Measurements from ENCODE around the gene ANO1.
A peak's percentile ranks its signal among the peaks of the same experiment; 100 is the strongest.

The ANO1 gene

DNA sequence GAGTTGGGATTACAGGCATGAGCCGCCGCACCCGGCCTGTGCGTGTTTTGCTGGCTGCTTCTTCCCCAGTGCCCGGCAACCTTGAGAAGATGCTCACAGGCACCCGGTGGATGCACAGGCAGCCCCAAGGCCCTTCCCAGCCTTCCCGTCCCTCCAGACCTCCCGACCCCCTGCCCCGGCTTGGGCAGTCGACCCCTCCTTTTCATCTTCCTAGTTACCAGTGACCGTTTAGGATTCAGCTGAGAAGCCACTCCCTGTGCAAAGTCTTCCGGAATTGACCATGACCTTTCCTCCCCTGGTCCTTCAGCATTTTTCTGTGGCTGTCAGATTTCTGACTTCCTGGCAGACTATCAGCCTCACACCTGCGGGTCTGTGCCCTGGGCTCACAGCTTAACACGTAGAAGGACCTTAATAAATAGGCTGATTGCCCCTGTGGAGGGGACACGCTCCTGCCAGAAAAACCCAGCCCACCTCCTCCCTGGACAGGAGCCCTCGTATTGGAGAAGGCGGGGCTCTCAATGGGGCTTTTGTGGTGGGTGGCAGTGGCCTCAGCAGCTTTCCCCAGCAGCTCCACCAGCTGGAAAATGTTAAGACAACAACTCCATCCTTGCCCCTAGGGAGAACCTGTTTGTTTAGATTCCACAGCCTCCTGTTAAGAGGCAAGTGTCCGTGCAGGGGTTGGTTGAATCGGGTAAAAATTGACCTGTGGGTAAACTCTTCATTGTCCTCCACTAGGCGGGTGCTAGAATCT, 10.4 kb upstream of the ANO1 start:
- TF ChIP-seq ZBTB7A (IDR thresholded peaks at IDR 0.05; ENCODE audit: low read depth) = no peak
- peak; percentile 38; the same call in 1 of the 2 replicates for TF ChIP-seq TCF12 (IDR thresholded peaks at IDR 0.05; ENCODE audit: low read depth)
- TF ChIP-seq, protein P1, sequence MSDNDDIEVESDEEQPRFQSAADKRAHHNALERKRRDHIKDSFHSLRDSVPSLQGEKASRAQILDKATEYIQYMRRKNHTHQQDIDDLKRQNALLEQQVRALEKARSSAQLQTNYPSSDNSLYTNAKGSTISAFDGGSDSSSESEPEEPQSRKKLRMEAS (IDR thresholded peaks at IDR 0.05) = no peak
- peak; percentile 73; the same call in 1 of the 2 replicates for TF ChIP-seq TEAD4 (IDR thresholded peaks at IDR 0.05)
- no peak for TF ChIP-seq CEBPB (IDR thresholded peaks at IDR 0.05)
- TF ChIP-seq NFIC (IDR thresholded peaks at IDR 0.05) = no peak
- no peak for TF ChIP-seq YY1 (IDR thresholded peaks at IDR 0.05; ENCODE audit: low read depth)
- no peak; the same call in 1 of the 2 replicates for TF ChIP-seq EP300 (IDR thresholded peaks at IDR 0.05; ENCODE audit: borderline replicate concordance)
- peak; percentile 38 for TF ChIP-seq RAD21 (IDR thresholded peaks at IDR 0.05; ENCODE audit: low read depth)
- no peak for TF ChIP-seq CREB1 (IDR thresholded peaks at IDR 0.05; ENCODE audit: low read depth)
- TF ChIP-seq, protein P2, sequence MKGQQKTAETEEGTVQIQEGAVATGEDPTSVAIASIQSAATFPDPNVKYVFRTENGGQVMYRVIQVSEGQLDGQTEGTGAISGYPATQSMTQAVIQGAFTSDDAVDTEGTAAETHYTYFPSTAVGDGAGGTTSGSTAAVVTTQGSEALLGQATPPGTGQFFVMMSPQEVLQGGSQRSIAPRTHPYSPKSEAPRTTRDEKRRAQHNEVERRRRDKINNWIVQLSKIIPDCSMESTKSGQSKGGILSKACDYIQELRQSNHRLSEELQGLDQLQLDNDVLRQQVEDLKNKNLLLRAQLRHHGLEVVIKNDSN (IDR thresholded peaks at IDR 0.05) = no peak
- TF ChIP-seq, protein P3, sequence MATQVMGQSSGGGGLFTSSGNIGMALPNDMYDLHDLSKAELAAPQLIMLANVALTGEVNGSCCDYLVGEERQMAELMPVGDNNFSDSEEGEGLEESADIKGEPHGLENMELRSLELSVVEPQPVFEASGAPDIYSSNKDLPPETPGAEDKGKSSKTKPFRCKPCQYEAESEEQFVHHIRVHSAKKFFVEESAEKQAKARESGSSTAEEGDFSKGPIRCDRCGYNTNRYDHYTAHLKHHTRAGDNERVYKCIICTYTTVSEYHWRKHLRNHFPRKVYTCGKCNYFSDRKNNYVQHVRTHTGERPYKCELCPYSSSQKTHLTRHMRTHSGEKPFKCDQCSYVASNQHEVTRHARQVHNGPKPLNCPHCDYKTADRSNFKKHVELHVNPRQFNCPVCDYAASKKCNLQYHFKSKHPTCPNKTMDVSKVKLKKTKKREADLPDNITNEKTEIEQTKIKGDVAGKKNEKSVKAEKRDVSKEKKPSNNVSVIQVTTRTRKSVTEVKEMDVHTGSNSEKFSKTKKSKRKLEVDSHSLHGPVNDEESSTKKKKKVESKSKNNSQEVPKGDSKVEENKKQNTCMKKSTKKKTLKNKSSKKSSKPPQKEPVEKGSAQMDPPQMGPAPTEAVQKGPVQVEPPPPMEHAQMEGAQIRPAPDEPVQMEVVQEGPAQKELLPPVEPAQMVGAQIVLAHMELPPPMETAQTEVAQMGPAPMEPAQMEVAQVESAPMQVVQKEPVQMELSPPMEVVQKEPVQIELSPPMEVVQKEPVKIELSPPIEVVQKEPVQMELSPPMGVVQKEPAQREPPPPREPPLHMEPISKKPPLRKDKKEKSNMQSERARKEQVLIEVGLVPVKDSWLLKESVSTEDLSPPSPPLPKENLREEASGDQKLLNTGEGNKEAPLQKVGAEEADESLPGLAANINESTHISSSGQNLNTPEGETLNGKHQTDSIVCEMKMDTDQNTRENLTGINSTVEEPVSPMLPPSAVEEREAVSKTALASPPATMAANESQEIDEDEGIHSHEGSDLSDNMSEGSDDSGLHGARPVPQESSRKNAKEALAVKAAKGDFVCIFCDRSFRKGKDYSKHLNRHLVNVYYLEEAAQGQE (IDR thresholded peaks at IDR 0.05; ENCODE audit: low read depth) = no peak
- TF ChIP-seq FOXM1 (IDR thresholded peaks at IDR 0.05; ENCODE audit: borderline replicate concordance, low read depth) = no peak
- no peak for TF ChIP-seq TAF1 (IDR thresholded peaks at IDR 0.05; ENCODE audit: low read depth)
- no peak for TF ChIP-seq EGR1 (IDR thresholded peaks at IDR 0.05)

DNA sequence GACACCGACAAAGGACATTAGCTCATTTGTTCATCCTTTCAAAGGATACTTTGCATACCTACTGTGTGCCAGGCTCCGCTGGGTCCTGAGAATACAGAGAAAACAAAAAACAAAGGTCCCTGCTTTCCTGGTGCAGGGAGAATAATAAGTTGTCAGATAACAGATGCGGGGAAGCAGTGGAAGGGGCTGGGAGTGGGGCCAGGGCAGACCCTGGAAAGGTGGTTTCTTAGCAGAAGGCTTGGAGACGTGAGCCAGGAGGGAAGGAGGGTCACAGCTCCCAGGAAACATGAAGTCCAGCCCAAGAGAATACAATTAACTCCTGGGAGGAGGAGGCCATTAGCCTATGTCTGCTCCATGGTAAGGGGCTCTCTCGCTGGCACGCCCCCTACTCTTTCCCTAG, 9.8 kb upstream of the ANO1 start:
- TF ChIP-seq, protein P3 (IDR thresholded peaks at IDR 0.05; ENCODE audit: low read depth) = no peak
- TF ChIP-seq RAD21 (IDR thresholded peaks at IDR 0.05; ENCODE audit: low read depth) (no peak), EP300 (IDR thresholded peaks at IDR 0.05; ENCODE audit: borderline replicate concordance) (no peak), YY1 (IDR thresholded peaks at IDR 0.05; ENCODE audit: low read depth) (no peak), NFIC (IDR thresholded peaks at IDR 0.05) (no peak), ZBTB7A (IDR thresholded peaks at IDR 0.05; ENCODE audit: low read depth) (no peak), TCF12 (IDR thresholded peaks at IDR 0.05; ENCODE audit: low read depth) (no peak), CREB1 (IDR thresholded peaks at IDR 0.05; ENCODE audit: low read depth) (no peak), TAF1 (IDR thresholded peaks at IDR 0.05; ENCODE audit: low read depth) (no peak), FOXM1 (IDR thresholded peaks at IDR 0.05; ENCODE audit: borderline replicate concordance, low read depth) (no peak), TEAD4 (IDR thresholded peaks at IDR 0.05) (no peak), CEBPB (IDR thresholded peaks at IDR 0.05) (no peak), EGR1 (IDR thresholded peaks at IDR 0.05) (no peak)
- TF ChIP-seq, protein P1 (IDR thresholded peaks at IDR 0.05) = no peak
- TF ChIP-seq, protein P2 (IDR thresholded peaks at IDR 0.05) = no peak

DNA sequence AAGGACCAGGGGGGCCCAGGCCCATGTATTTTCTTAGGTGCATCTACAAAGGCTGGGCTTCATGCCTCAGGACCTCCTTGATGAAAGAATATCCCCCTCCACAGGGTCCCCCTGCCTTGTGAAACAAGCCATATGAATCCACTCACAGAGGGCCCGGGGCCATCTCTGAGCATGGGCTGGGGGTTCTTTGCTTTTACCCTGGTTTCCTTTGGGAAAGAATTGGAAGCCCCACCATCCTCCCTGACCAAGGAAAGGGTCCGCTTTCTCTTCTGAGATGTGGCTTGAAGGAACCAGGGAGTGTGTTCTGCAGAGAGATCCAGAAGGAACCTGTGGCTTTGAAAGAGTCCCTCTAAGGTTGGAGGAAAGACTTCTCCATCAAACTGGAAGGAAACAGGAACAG, 9.2 kb upstream of the ANO1 start:
- no peak for TF ChIP-seq CEBPB (IDR thresholded peaks at IDR 0.05)
- TF ChIP-seq, protein P3 (IDR thresholded peaks at IDR 0.05; ENCODE audit: low read depth) = no peak
- TF ChIP-seq TCF12 (IDR thresholded peaks at IDR 0.05; ENCODE audit: low read depth) = no peak
- TF ChIP-seq ZBTB7A (IDR thresholded peaks at IDR 0.05; ENCODE audit: low read depth) = no peak
- no peak for TF ChIP-seq EP300 (IDR thresholded peaks at IDR 0.05; ENCODE audit: borderline replicate concordance)
- TF ChIP-seq YY1 (IDR thresholded peaks at IDR 0.05; ENCODE audit: low read depth) = no peak
- no peak for TF ChIP-seq NFIC (IDR thresholded peaks at IDR 0.05)
- TF ChIP-seq, protein P2 (IDR thresholded peaks at IDR 0.05) = no peak
- TF ChIP-seq CREB1 (IDR thresholded peaks at IDR 0.05; ENCODE audit: low read depth) = no peak
- no peak for TF ChIP-seq RAD21 (IDR thresholded peaks at IDR 0.05; ENCODE audit: low read depth)
- no peak for TF ChIP-seq TEAD4 (IDR thresholded peaks at IDR 0.05)
- no peak for TF ChIP-seq TAF1 (IDR thresholded peaks at IDR 0.05; ENCODE audit: low read depth)
- TF ChIP-seq, protein P1 (IDR thresholded peaks at IDR 0.05) = no peak
- TF ChIP-seq FOXM1 (IDR thresholded peaks at IDR 0.05; ENCODE audit: borderline replicate concordance, low read depth) = no peak
- TF ChIP-seq EGR1 (IDR thresholded peaks at IDR 0.05) = no peak

All from Ishikawa (cell line).